ENCODE measurements around the gene SYT9. TPM values are rescaled to one million over a fixed set of nuclear protein-coding genes. Genes with fewer than 3 reads are reported as not detected.
"Not testable (repeated sequence)": the region's sequence is repeated elsewhere in the genome, so short reads cannot be mapped to it uniquely, and the experiment has no call there.

SYT9 gene
- total RNA-seq, 2 donors from 2014 or later, result not detected

DNA sequence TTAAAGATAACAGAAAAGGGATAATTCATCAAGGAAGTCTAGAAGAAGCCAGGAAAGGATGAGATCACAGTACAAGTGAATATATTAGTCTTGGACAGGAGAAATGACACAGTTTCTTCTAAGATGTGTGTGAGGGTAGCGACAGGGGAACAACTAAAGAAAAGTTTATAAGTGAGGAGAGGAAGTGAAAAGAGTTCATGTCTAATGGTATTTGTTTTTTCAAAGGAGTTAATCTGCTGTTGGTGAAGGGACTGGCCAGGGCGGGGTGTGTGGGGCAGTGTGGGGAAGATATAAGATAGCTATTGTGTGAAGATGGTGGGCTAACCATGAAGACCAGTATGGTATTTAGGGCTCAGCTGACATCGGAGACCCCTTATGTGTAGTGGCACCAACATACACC, 254.5 kb downstream of the SYT9 start:
- no peaks in the 10 kb centered on the region for H3K4me1 Mint-ChIP-seq (ENCODE audit: low read depth in 2 of 2)
- H3K27me3 Mint-ChIP-seq, result no peaks in the 10 kb centered on the region
- H3K9me3 Mint-ChIP-seq, result no peaks in the 10 kb centered on the region
- no peaks in the 10 kb centered on the region for H3K36me3 Mint-ChIP-seq
- ATAC-seq, result no peak
- H3K4me3 Mint-ChIP-seq, result no peak overlapping the region
- no peak for DNase-seq (ENCODE audit: low spot score)
- H3K27ac Mint-ChIP-seq, result no peak overlapping the region

DNA sequence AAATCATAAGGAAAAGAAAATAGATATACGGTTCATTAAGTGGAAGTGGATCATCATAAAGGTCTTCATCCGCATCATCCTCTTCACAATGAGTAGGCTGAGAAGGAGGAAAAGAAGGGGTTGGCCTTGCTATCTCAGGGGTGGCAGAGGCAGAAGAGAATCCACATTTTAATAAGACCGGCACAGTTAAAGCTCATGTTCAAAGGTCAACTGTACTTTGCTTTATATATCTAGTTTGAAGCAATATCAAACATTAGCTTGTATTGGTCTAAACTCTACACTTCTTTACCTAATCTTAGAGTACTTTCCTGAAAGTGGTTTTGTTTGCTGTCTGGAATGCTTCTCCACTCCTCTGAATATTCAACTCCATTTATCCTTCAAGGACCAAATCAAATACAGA, 256.4 kb downstream of the SYT9 start:
- Mint-ChIP-seq H3K4me1 (ENCODE audit: low read depth in 2 of 2) (peaks cover 6 to 7% of the 10 kb centered on the region in 2 donors), H3K36me3 (no peaks in the 10 kb centered on the region), H3K27ac (no peak overlapping the region)

DNA sequence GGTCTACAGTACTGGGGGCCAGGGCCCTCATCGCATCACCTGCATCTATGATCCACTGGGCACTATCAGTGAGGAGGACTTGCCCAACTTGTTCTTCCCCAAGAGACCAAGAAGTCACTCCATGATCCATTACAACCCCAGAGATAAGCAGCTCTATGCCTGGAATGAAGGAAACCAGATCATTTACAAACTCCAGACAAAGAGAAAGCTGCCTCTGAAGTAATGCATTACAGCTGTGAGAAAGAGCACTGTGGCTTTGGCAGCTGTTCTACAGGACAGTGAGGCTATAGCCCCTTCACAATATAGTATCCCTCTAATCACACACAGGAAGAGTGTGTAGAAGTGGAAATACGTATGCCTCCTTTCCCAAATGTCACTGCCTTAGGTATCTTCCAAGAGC, 258.3 kb downstream of the SYT9 start:
- ATAC-seq (no peak), DNase-seq (ENCODE audit: low spot score) (no peak)
- Mint-ChIP-seq H3K9me3 (no peaks in the 10 kb centered on the region), H3K4me3 (no peak overlapping the region), H3K4me1 (ENCODE audit: low read depth in 2 of 2) (peaks cover 9 to 16% of the 10 kb centered on the region in 2 donors), H3K27me3 (peaks cover 0 to 2% of the 10 kb centered on the region in 2 donors), H3K36me3 (no peaks in the 10 kb centered on the region), H3K27ac (no peak overlapping the region)

More for the DNA sequence above, 256.4 kb downstream of the SYT9 start:
- H3K4me3 Mint-ChIP-seq, result no peak overlapping the region
- H3K27me3 Mint-ChIP-seq, result no peaks in the 10 kb centered on the region
- ATAC-seq (no peak), DNase-seq (ENCODE audit: low spot score) (no peak)
- H3K9me3 Mint-ChIP-seq, result no peaks in the 10 kb centered on the region

DNA sequence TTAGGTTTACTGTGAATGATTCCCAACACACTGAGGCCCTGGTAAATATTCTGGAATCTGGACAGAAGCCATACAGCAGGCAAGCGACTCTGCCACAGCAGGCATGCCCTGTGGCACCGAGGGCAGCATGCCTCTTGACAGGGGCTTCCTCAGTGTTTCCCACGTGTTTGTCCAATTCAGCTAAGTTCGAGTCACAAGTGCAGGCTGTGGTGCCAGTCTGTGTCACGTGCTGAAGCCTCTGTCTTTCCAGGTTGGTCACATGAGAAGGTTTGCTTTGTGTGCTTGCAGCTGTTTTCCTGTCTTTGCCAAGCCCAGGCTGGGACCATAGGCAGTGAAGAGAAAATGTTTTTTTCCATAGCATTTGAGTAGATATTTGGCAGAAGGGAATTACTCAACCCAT, 259.7 kb downstream of the SYT9 start:
- no peak for ATAC-seq
- H3K4me3 Mint-ChIP-seq, result no peak overlapping the region
- H3K4me1 Mint-ChIP-seq (ENCODE audit: low read depth in 2 of 2), result peaks cover 17 to 22% of the 10 kb centered on the region in 2 donors
- no peaks in the 10 kb centered on the region for H3K36me3 Mint-ChIP-seq
- no peak for DNase-seq (ENCODE audit: low spot score)
- peaks cover 0 to 9% of the 10 kb centered on the region in 2 donors for H3K27me3 Mint-ChIP-seq
- H3K27ac Mint-ChIP-seq, result peak overlapping the region in 1 of 2 donors; percentile 91
- H3K9me3 Mint-ChIP-seq, result no peaks in the 10 kb centered on the region

DNA sequence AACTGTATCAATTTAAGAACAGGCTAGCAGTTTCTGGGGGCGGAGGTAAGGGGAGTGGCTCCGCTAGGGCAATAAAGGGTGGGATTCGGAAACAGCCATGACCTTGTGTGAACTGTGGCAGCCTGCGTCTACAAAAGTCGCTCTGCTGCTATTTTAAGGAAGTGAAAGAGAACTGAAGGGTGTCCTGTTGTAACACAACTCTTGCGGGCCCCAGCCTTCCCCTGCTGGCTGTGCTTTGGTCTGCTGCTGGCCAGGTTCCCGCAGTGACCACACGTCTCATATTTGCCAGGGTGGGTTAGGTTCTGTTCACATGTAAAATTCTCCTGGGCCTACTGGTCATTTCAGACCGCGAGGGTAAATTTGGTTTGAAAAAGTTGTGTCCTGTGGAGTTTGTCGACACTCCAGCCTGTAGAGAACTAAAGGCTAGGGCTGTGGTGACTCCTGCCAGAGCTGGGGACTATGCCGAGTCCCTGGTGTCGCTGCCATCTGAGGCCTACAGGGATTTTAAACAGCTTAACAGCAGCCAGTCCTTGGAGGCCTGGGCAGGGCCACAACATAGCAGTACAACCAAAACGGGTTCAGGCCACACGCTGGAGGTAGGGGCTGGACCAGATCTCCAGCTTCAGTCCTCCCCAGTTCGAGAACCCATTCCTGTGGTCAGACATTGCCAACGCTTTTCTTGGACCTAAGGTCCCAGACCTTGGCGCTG, 261.0 kb downstream of the SYT9 start:
- Mint-ChIP-seq H3K36me3 (no peaks in the 10 kb centered on the region), H3K27ac (peak overlapping the region; percentile 69 to 91), H3K27me3 (peaks cover 0 to 9% of the 10 kb centered on the region in 2 donors), H3K4me3 (peak overlapping the region; percentile 84), H3K9me3 (no peaks in the 10 kb centered on the region), H3K4me1 (ENCODE audit: low read depth in 2 of 2) (peaks cover 22 to 23% of the 10 kb centered on the region in 2 donors)
- peak; percentile 1 to 2 for ATAC-seq
- no peak for DNase-seq (ENCODE audit: low spot score)

DNA sequence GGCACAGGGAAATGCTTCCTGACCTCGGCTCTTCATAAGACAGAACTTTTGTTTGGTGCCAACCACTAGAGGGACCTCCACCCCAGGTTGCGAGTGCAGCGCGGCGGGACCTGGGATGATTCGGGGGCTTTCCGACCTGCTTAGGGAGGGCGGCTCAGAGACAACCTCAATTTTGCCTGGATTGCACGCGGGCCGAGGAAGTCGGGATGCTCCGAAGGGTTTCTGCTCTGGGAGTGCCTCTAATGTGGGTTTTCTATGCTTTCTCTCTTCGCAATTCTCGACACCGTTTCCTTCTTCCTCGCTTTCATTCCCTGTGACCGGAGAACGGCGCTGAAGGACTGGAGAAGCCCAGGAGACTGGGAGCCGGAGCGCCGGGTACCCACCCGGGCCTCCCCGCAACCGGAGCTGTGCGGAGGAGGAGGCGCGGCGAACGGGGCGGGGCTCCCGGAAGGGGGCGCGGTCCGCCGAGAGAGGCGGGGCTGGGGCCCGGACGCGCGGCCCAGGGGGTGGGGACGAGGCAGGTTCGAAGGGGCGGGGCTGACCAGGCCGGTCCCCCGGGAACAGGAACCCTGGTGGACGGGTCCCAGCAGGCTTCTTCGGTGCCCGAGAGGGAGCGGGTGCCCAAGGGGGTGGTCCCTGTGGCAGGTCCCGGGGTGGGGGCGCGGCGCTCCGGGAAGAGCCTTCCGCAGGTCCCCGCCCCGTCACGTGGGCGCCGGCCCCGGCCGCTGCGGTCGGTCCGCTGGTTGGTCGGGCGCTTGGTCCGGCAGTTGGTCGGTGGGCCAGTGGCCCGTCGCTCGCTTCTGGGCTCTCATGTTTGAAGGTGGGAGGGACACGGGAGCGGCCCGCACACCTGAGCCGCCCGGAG, 261.8 kb downstream of the SYT9 start, which contains the start of gene PPFIBP2:
Gene PPFIBP2, plus strand, starts transcription at position 766 of the 865 bp plus-strand sequence. CDS start 35,477 bp downstream, outside the sequence.
- DNase-seq (ENCODE audit: low spot score) (peak; percentile 90), ATAC-seq (peak; percentile 96 to 97)
- Mint-ChIP-seq H3K9me3 (no peaks in the 10 kb centered on the region), H3K4me1 (ENCODE audit: low read depth in 2 of 2) (peaks cover 24% of the 10 kb centered on the region in 2 donors), H3K27ac (peak within 1 kb of the TSS; percentile 69 to 91), H3K27me3 (peaks cover 0 to 9% of the 10 kb centered on the region in 2 donors), H3K4me3 (peak within 1 kb of the TSS; percentile 85), H3K36me3 (no peaks in the 10 kb centered on the region)

DNA sequence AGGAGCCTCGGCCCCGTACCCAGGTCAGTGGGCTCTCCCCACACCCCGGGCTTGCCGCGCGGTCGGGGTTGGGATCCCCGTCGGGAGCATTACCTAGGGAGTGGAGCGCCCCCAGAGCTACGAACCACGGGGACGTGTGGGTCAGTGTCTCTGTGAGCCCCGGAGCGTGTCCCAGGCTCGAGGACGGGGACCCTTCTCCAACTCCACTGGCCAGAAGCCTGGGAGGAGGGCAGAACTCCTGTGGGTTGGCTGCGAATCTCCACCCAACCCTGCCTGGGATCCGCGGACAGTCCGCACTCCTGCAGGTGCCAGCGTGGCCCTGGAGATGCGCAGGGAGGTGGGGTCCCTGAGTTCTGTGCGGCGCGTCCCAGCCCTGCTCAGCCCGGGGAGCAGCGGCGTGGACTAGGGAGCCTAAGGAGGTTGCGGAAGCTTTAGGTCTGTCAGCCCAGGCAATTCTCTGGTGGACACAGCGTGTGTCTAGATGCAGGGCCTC, 262.4 kb downstream of the SYT9 start:
- DNase-seq (ENCODE audit: low spot score), result no peak
- H3K9me3 Mint-ChIP-seq, result no peaks in the 10 kb centered on the region
- peak overlapping the region; percentile 85 for H3K4me3 Mint-ChIP-seq
- peaks cover 29 to 31% of the 10 kb centered on the region in 2 donors for H3K4me1 Mint-ChIP-seq (ENCODE audit: low read depth in 2 of 2)
- peak in 1 of 2 donors; percentile 8 for ATAC-seq
- H3K36me3 Mint-ChIP-seq, result no peaks in the 10 kb centered on the region
- H3K27me3 Mint-ChIP-seq, result peaks cover 0 to 9% of the 10 kb centered on the region in 2 donors
- no peak overlapping the region for H3K27ac Mint-ChIP-seq

DNA sequence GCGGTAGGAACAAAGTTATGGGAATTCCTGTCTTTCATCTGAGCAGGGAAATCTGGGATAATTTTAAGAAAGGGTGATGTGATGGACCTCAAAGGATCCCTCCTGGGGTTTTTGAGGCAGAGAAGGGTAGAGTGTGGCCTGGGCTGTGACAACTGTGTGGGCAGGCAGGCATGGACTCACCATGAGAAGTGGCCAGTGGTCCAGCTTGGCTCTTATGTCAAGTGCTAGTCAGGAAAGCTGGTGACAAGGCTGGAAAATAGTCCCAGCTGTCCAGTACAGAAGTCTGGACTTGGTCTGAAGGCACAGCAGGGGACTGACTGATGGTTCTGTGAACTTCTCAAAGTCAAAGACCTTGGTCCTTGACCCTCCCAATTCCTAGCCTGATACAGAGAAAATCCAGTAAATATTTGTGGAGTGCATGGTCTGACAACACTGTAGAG, 263.8 kb downstream of the SYT9 start:
- DNase-seq (ENCODE audit: low spot score) (no peak), ATAC-seq (no peak)
- Mint-ChIP-seq H3K27ac (peak overlapping the region in 1 of 2 donors; percentile 46), H3K4me3 (peak overlapping the region; percentile 4), H3K27me3 (peaks cover 0 to 9% of the 10 kb centered on the region in 2 donors), H3K4me1 (ENCODE audit: low read depth in 2 of 2) (peaks cover 29 to 32% of the 10 kb centered on the region in 2 donors), H3K9me3 (no peaks in the 10 kb centered on the region), H3K36me3 (no peaks in the 10 kb centered on the region)

DNA sequence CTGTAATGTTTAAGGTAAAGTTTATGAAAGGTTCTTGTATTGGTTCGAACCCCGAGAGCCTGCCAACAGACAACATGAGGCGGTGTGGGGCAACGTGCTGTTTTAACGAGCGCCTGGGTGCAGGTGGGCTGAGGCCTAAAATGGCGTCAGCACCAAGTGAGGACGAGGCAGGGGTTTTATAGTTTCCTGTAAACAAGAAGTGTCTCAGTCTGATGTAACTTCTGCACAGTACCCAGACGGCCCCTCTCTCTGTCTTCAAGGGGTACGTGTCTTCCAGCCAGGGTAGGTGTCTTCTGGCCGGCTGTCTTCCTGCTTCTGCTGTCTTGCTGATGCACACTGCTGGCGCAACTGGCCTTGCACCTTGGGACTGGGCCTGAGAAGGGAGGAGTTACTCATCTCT, 264.8 kb downstream of the SYT9 start:
- no peak for DNase-seq (ENCODE audit: low spot score)
- Mint-ChIP-seq H3K27ac (peak overlapping the region in 1 of 2 donors; percentile 46), H3K36me3 (no peaks in the 10 kb centered on the region), H3K9me3 (no peaks in the 10 kb centered on the region), H3K4me3 (no peak overlapping the region), H3K27me3 (peaks cover 0 to 9% of the 10 kb centered on the region in 2 donors), H3K4me1 (ENCODE audit: low read depth in 2 of 2) (peaks cover 29 to 32% of the 10 kb centered on the region in 2 donors)
- no peak for ATAC-seq

DNA sequence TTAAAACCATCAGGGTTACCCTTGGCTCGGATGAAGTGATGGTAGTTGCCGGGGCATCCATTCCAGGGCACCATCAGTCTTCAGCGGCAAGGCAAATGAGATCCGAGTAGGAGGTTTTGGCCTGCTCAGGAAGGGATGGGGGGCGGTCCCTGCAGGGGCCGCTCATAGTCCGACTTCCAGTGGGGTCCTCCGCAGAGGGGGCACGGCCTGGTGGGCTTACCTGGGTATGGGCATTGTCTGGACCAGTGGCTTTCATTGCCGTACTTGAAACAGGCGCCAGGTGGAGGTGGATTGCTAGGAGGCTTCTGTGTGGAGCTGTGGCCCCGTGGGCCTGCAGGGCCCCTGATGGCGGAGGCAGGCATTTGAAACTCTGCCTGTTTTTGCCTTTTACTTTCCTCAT, 266.0 kb downstream of the SYT9 start:
- H3K4me3 Mint-ChIP-seq; H3K36me3 Mint-ChIP-seq; H3K9me3 Mint-ChIP-seq; H3K27me3 Mint-ChIP-seq; DNase-seq (ENCODE audit: low spot score); H3K27ac Mint-ChIP-seq; ATAC-seq: not testable (repeated sequence)
- H3K4me1 Mint-ChIP-seq (ENCODE audit: low read depth in 2 of 2), result peaks cover 24 to 29% of the 10 kb centered on the region in 2 donors

Other genes with a start within 250 kb of the SYT9 start
- not detected for gene ZNF214, start 231.6 kb upstream of the SYT9 start, total RNA-seq
- not detected for gene NLRP14, start 231.4 kb upstream of the SYT9 start, total RNA-seq
- gene RBMXL2, start 162.9 kb upstream of the SYT9 start, total RNA-seq, result not detected
- gene OLFML1, start 233.6 kb downstream of the SYT9 start, total RNA-seq, result not detected